Sigmoid colon (tissue), 7 donors: ENCODE measurements around the gene NEMP1. TPM values are rescaled to one million over a fixed set of nuclear protein-coding genes. Genes with fewer than 3 reads are reported as not detected.
A peak's percentile ranks its signal among the peaks of the same experiment; 100 is the strongest.

Source experiments
- DNase-seq: peaks from one replicate; pipeline ENCODE4 v3.0.0-alpha.2; 2019
- H3K27ac ChIP-seq, 4 donors: fragments of 200-600 bp; sonication (generic); one replicate each; pipeline ENCODE4 v1.5.1; 2016 to 2019; ENCODE audit warnings: mild to moderate bottlenecking in 1 of 4
- H3K27me3 ChIP-seq, 3 donors: fragments of 200-600 bp; sonication (generic); one replicate each; pipeline ENCODE4 v1.5.1; 2019; ENCODE audit warnings: mild to moderate bottlenecking in 1 of 3
- H3K36me3 ChIP-seq, 4 donors: fragments of 200-600 bp; sonication (generic); one replicate each; pipeline ENCODE4 v1.5.1; 2016 to 2019
- H3K4me1 ChIP-seq, 4 donors: fragments of 200-600 bp; sonication (generic); one replicate each; pipeline ENCODE4 v1.5.1; 2017 to 2019
- H3K4me3 ChIP-seq, 4 donors: fragments of 200-600 bp; sonication (generic); one replicate each; pipeline ENCODE4 v1.5.1; 2017 to 2019; ENCODE audit warnings: mild to moderate bottlenecking in 2 of 4, moderate library complexity in 1 of 4
- H3K9me3 ChIP-seq, 4 donors: fragments of 200-600 bp in 3 of 4; sonication (generic) in 3 of 4; one replicate each; pipeline versions ENCODE4 v1.5.1 to v1.6.1; 2013 to 2019
- CTCF ChIP-seq, 4 experiments: fragments of 450-650 bp in 3 of 4; fragments of 200-600 bp in 1 of 4; IDR thresholded peaks; one replicate each; pipeline ENCODE4 v1.5.1; 2016 to 2019; ENCODE audit warnings: antibody characterized with exemption in 4 of 4, mild to moderate bottlenecking in 3 of 4, moderate library complexity in 2 of 4
- EP300 ChIP-seq, 4 donors: sonication (generic); formaldehyde crosslinking; IDR thresholded peaks; one replicate each; pipeline ENCODE4 v1.6.1; 2017; ENCODE audit warnings: antibody characterized with exemption in 4 of 4
- POLR2A ChIP-seq, 2 donors: fragments of 450-650 bp; IDR thresholded peaks; one replicate each; pipeline ENCODE4 v1.6.1; 2016; ENCODE audit warnings: antibody characterized with exemption in 2 of 2, mild to moderate bottlenecking in 2 of 2, moderate library complexity in 2 of 2
- POLR2AphosphoS5 ChIP-seq, 4 donors: sonication (generic); formaldehyde crosslinking; IDR thresholded peaks; one replicate each; pipeline ENCODE4 v1.6.1; 2017; ENCODE audit warnings: antibody characterized with exemption in 4 of 4
- WGBS, 2 donors: extraction: QIAGEN DNeasy Blood & Tissue Kit; methylation state at CpG; one replicate each; pipeline ENCODE4 v1.1.7; 2013; 5-methylcytosine and 5-hydroxymethylcytosine counted together
- intact Hi-C: fragments of 100-400 bp; cut with DNase I; formaldehyde crosslinking; loops from one replicate; pipeline ENCODE4 v1.15.1; 2023
- polyA plus RNA-seq, 3 donors: library from polyadenylated mRNA; stranded (reverse); fragments of 200-250 nt; gene quantifications; one replicate each; pipeline ENCODE4 v1.2.3, GENCODE V29; 2013
- total RNA-seq, 4 donors: library from RNA; depleted of rRNA; stranded (reverse); fragments of >200 nt; gene quantifications; one replicate each; pipeline ENCODE4 v1.1.0, GENCODE V29; 2016
- donor health status: healthy with polysubstance abuse.
- donor health status: Bipolar disorder and iron deficiency.
- donor health status: healthy.

NEMP1 gene
- total and polyA plus RNA-seq, 7 donors: 0.60 to 13.6 (median 11.5) TPM

- Histone ChIP-seq H3K4me3 (peak overlapping the region in 3 of 4 donors; percentile 88 to 96 (median 88)), H3K36me3 (peaks cover 24 to 53% (median 37%) of the 10 kb centered on the region in 4 donors), H3K27ac (peak overlapping the region; percentile 97 to 100 (median 99)), H3K27me3 (no peaks in the 10 kb centered on the region), H3K9me3 (no peaks in the 10 kb centered on the region), H3K4me1 (peaks cover 0 to 64% (median 59%) of the 10 kb centered on the region in 4 donors)
- intact Hi-C loops: loop anchor here (1.0 kb wide), 1 partner anchor 18 kb away; no protein-coding TSS in a partner anchor
- DNase-seq: peak; percentile 66
- WGBS, 2 donors: 86 to 89% methylated on average over 25 of the region's 25 CpGs
- no peak for TF ChIP-seq CTCF (IDR thresholded peaks at IDR 0.05)
- no peak for TF ChIP-seq POLR2AphosphoS5 (IDR thresholded peaks at IDR 0.05)
- TF ChIP-seq POLR2A (IDR thresholded peaks at IDR 0.05): no peak
- TF ChIP-seq EP300 (IDR thresholded peaks at IDR 0.05): no peak
Measured at GRCh38 chr12:57091638-57092528, 13.3 kb upstream of the NEMP1 start.

- Histone ChIP-seq H3K9me3 (no peaks in the 10 kb centered on the region), H3K27me3 (no peaks in the 10 kb centered on the region), H3K27ac (peak overlapping the region; percentile 97 to 100 (median 99)), H3K36me3 (peaks cover 16 to 45% (median 32%) of the 10 kb centered on the region in 4 donors), H3K4me3 (peak overlapping the region; percentile 75 to 96 (median 88)), H3K4me1 (peaks cover 0 to 69% (median 62%) of the 10 kb centered on the region in 4 donors)
- TF ChIP-seq POLR2A (IDR thresholded peaks at IDR 0.05) (no peak), POLR2AphosphoS5 (IDR thresholded peaks at IDR 0.05) (peak in 2 of 4 donors; percentile 13 to 25)
- WGBS, 2 donors: 74 to 82% methylated on average over 22 of the region's 22 CpGs
- DNase-seq: peak; percentile 83
- intact Hi-C loops: no loop called here
Measured at GRCh38 chr12:57090924-57091637, 12.5 kb upstream of the NEMP1 start.

GRCh38 chr12:57090490-57090889 is 11.9 kb upstream of the NEMP1 start:
- 73 to 82% methylated on average over 6 of the region's 6 CpGs for WGBS, 2 donors
- Histone ChIP-seq H3K9me3 (no peaks in the 10 kb centered on the region), H3K36me3 (peaks cover 11 to 39% (median 27%) of the 10 kb centered on the region in 4 donors), H3K27ac (peak overlapping the region; percentile 97 to 100 (median 99)), H3K27me3 (no peaks in the 10 kb centered on the region), H3K4me3 (peak overlapping the region; percentile 75 to 96 (median 88)), H3K4me1 (peaks cover 0 to 75% (median 65%) of the 10 kb centered on the region in 4 donors)
- peak; percentile 66 for DNase-seq
- intact Hi-C loops: no loop called here
- TF ChIP-seq POLR2AphosphoS5 (IDR thresholded peaks at IDR 0.05) (no peak), EP300 (IDR thresholded peaks at IDR 0.05) (no peak), POLR2A (IDR thresholded peaks at IDR 0.05) (no peak), CTCF (IDR thresholded peaks at IDR 0.05) (no peak)

GRCh38 chr12:57089271-57090245 is 11.0 kb upstream of the NEMP1 start:
- no peaks in the 10 kb centered on the region for H3K27me3 ChIP-seq
- H3K9me3 ChIP-seq: no peaks in the 10 kb centered on the region
- peak overlapping the region; percentile 75 to 96 (median 88) for H3K4me3 ChIP-seq
- TF ChIP-seq POLR2AphosphoS5 (IDR thresholded peaks at IDR 0.05) (peak in 3 of 4 donors; percentile 32 to 75 (median 60)), EP300 (IDR thresholded peaks at IDR 0.05) (no peak), POLR2A (IDR thresholded peaks at IDR 0.05) (peak in 1 of 2 donors; percentile 50), CTCF (IDR thresholded peaks at IDR 0.05) (no peak)
- WGBS, 2 donors: 1 to 3% methylated on average over 45 of the region's 45 CpGs
- H3K27ac ChIP-seq: peak overlapping the region; percentile 97 to 100 (median 99)
- DNase-seq: peak; percentile 92
- peaks cover 10 to 30% (median 22%) of the 10 kb centered on the region in 4 donors for H3K36me3 ChIP-seq
- peaks cover 0 to 71% (median 60%) of the 10 kb centered on the region in 4 donors for H3K4me1 ChIP-seq
- intact Hi-C loops: loop anchor here (5.0 kb wide), 1 partner anchor 452 kb away; no protein-coding TSS in a partner anchor
